Body of pancreas (tissue), 4 donors: ENCODE data around the gene USP11.

Experiments used
- POLR2A ChIP-seq, 3 donors: fragments of 450-650 bp; IDR thresholded peaks; one replicate each; pipeline ENCODE4 v1.6.1; 2016; ENCODE audit warnings: antibody characterized with exemption in 3 of 3, mild to moderate bottlenecking in 2 of 3
- TF ChIP-seq, protein P1 (sequence below), 7 experiments: fragments of 450-650 bp in 4 of 7; fragments of 200-600 bp in 3 of 7; sonication (generic) in 3 of 7; IDR thresholded peaks; one replicate each; pipeline ENCODE4 v1.5.1; 2016 to 2019; ENCODE audit warnings: antibody characterized with exemption in 7 of 7

DNA sequence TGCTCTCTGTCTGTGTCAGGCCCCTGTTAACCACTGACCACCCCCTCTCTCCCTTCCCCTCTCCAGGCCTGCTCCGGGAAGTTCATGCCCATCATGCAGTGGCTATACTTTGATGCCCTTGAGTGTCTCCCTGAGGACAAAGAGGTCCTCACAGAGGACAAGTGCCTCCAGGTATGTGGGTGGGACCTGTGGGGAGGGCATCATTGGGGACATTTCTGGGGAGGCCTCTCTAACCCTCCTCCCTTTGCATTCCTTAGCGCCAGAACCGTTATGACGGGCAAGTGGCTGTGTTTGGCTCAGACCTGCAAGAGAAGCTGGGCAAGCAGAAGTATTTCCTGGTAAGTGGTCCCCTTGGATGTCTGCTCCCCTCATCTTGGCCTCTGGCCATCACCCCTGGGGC, 29.9 kb upstream of the USP11 start:
- TF ChIP-seq, protein P1, sequence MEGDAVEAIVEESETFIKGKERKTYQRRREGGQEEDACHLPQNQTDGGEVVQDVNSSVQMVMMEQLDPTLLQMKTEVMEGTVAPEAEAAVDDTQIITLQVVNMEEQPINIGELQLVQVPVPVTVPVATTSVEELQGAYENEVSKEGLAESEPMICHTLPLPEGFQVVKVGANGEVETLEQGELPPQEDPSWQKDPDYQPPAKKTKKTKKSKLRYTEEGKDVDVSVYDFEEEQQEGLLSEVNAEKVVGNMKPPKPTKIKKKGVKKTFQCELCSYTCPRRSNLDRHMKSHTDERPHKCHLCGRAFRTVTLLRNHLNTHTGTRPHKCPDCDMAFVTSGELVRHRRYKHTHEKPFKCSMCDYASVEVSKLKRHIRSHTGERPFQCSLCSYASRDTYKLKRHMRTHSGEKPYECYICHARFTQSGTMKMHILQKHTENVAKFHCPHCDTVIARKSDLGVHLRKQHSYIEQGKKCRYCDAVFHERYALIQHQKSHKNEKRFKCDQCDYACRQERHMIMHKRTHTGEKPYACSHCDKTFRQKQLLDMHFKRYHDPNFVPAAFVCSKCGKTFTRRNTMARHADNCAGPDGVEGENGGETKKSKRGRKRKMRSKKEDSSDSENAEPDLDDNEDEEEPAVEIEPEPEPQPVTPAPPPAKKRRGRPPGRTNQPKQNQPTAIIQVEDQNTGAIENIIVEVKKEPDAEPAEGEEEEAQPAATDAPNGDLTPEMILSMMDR (IDR thresholded peaks at IDR 0.05): no peak
- no peak for TF ChIP-seq POLR2A (IDR thresholded peaks at IDR 0.05)
